ENCODE results near the gene DBNL.

The DBNL gene

DNA sequence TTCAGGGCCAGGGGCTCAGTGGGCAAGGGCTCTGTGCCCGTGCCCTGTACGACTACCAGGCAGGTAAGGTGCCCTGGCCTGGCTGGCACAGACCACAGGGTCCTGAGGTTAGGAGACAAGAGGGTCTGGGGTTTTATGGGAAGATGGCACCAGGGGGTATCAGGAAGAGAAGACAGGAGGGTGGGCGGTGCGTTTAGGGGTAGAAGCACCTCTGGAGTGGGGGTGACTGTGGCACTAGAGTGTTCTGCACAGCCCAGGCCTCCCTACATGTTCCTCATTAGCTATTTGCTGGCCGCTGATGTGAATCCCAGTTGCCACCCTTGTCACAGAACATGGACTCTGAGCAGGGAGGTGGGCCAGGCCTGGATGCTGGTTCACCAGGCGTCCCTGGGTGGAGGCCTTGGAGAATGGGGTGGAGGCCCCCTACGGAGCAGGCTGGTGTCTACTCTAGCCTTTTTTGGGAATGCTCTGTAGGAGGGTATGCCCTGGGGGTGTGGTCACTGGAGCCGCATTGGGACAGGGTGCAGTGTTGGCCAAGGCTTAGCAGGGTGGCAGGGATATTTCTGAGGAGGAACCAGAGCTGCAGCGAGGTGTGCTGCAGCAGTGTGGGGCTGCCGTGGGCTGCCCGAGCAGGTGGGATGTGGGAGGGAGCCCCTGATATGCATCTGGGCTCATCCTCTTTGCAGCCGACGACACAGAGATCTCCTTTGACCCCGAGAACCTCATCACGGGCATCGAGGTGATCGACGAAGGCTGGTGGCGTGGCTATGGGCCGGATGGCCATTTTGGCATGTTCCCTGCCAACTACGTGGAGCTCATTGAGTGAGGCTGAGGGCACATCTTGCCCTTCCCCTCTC lies 15.8 kb downstream of the DBNL start:
- peaks cover 8% of the 10 kb centered on the region for H3K27me3 ChIP-seq (ENCODE audit: control insufficient read depth, insufficient read depth, low read length)
- H3K4me1 ChIP-seq (ENCODE audit: control insufficient read depth, insufficient read depth, low read length) = peaks cover 11% of the 10 kb centered on the region
- no peaks in the 10 kb centered on the region for H3K9me3 ChIP-seq (ENCODE audit: control insufficient read depth, low read length)
- H3K4me3 ChIP-seq (ENCODE audit: low read length) = no peak overlapping the region
- peaks cover 19% of the 10 kb centered on the region for H3K36me3 ChIP-seq (ENCODE audit: control insufficient read depth, insufficient read depth, low read length)
- H3K9ac ChIP-seq (ENCODE audit: low read length) = no peak overlapping the region

DNA sequence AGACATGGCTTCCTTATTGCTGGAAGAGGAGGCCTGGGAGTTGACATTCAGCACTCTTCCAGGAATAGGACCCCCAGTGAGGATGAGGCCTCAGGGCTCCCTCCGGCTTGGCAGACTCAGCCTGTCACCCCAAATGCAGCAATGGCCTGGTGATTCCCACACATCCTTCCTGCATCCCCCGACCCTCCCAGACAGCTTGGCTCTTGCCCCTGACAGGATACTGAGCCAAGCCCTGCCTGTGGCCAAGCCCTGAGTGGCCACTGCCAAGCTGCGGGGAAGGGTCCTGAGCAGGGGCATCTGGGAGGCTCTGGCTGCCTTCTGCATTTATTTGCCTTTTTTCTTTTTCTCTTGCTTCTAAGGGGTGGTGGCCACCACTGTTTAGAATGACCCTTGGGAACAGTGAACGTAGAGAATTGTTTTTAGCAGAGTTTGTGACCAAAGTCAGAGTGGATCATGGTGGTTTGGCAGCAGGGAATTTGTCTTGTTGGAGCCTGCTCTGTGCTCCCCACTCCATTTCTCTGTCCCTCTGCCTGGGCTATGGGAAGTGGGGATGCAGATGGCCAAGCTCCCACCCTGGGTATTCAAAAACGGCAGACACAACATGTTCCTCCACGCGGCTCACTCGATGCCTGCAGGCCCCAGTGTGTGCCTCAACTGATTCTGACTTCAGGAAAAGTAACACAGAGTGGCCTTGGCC lies 16.6 kb downstream of the DBNL start:
- Histone ChIP-seq H3K4me3 (ENCODE audit: low read length) (no peak overlapping the region), H3K4me1 (ENCODE audit: control insufficient read depth, insufficient read depth, low read length) (peaks cover 16% of the 10 kb centered on the region), H3K27me3 (ENCODE audit: control insufficient read depth, insufficient read depth, low read length) (peaks cover 13% of the 10 kb centered on the region), H3K9ac (ENCODE audit: low read length) (no peak overlapping the region), H3K36me3 (ENCODE audit: control insufficient read depth, insufficient read depth, low read length) (peaks cover 19% of the 10 kb centered on the region), H3K9me3 (ENCODE audit: control insufficient read depth, low read length) (no peaks in the 10 kb centered on the region)

DNA sequence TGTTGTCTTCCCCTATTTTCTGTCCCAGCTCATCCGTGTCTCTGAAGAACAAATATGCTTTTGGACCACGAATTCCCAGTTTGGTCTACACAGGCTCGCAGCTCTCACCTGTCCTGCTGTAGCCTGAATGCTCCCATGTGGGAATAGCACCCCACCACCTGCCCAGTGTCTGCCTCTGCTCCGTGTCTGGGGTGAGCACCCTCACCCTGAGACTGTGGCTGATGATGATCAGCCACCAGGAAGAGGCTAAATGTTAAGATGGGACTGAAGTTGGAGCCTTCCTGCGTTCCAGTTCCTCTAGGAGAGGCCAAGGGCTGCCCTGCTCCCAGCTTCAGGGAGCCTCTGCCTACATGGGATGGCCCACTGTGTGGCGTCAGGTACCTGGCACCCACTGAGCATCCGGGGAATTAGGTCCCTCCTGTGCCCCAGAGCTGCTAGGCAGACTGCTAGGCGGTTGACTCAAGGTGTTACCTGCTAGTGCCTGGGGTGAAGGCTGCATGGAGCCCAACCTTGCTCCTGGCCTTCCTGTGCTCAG lies 17.2 kb downstream of the DBNL start:
- Histone ChIP-seq H3K36me3 (ENCODE audit: control insufficient read depth, insufficient read depth, low read length) (peaks cover 17% of the 10 kb centered on the region), H3K4me1 (ENCODE audit: control insufficient read depth, insufficient read depth, low read length) (peaks cover 16% of the 10 kb centered on the region), H3K9ac (ENCODE audit: low read length) (no peak overlapping the region), H3K27me3 (ENCODE audit: control insufficient read depth, insufficient read depth, low read length) (peaks cover 13% of the 10 kb centered on the region), H3K4me3 (ENCODE audit: low read length) (no peak overlapping the region), H3K9me3 (ENCODE audit: control insufficient read depth, low read length) (no peaks in the 10 kb centered on the region)

DNA sequence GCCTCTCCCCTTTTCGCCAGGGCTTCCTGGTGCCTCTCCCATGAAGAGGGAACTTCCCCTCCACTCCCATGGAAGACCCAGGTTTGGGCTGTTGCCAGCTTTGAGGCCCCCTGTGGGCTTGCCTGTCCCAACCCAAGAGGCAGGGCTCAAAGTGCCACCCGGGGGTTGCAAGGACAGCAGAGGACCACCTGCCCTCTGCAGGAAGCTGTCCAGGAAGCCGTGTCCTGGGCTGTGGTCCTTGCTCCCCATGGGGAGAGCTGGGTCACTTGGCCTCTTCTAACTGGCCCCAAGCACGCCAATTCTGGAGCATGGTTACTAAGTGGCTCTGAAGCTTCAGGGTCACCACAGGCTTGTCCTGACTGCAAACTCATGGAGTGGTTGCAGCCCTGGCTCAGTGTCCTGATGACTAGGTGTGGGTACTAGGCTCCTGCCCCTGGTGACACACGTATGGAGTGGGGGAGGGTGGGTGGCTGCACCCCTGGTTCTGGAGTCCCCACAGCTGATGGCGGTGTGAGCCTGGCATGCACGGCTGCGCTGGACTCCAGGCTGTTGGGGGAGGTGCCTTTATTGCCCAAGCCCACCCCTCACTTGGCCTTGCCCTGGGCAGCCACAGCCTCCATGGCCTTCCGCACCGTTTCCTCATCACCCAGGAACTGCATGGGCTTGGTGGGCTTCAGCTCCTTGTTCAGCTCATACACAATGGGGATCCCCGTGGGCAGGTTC lies 17.8 kb downstream of the DBNL start:
- H3K4me3 ChIP-seq (ENCODE audit: low read length) = no peak overlapping the region
- no peak overlapping the region for H3K9ac ChIP-seq (ENCODE audit: low read length)
- peaks cover 11% of the 10 kb centered on the region for H3K36me3 ChIP-seq (ENCODE audit: control insufficient read depth, insufficient read depth, low read length)
- H3K4me1 ChIP-seq (ENCODE audit: control insufficient read depth, insufficient read depth, low read length) = peaks cover 16% of the 10 kb centered on the region
- peaks cover 13% of the 10 kb centered on the region for H3K27me3 ChIP-seq (ENCODE audit: control insufficient read depth, insufficient read depth, low read length)
- no peaks in the 10 kb centered on the region for H3K9me3 ChIP-seq (ENCODE audit: control insufficient read depth, low read length)

GRCh38 chr7:44062903-44063295 lies 18.4 kb downstream of the DBNL start:
- H3K36me3 ChIP-seq (ENCODE audit: control insufficient read depth, insufficient read depth, low read length) = peaks cover 11% of the 10 kb centered on the region
- peaks cover 13% of the 10 kb centered on the region for H3K27me3 ChIP-seq (ENCODE audit: control insufficient read depth, insufficient read depth, low read length)
- no peak overlapping the region for H3K4me3 ChIP-seq (ENCODE audit: low read length)
- H3K9me3 ChIP-seq (ENCODE audit: control insufficient read depth, low read length) = no peaks in the 10 kb centered on the region
- peaks cover 15% of the 10 kb centered on the region for H3K4me1 ChIP-seq (ENCODE audit: control insufficient read depth, insufficient read depth, low read length)
- no peak overlapping the region for H3K9ac ChIP-seq (ENCODE audit: low read length)

- Histone ChIP-seq H3K4me1 (ENCODE audit: control insufficient read depth, insufficient read depth, low read length) (peaks cover 12% of the 10 kb centered on the region), H3K9me3 (ENCODE audit: control insufficient read depth, low read length) (no peaks in the 10 kb centered on the region), H3K9ac (ENCODE audit: low read length) (no peak overlapping the region), H3K36me3 (ENCODE audit: control insufficient read depth, insufficient read depth, low read length) (peaks cover 11% of the 10 kb centered on the region), H3K27me3 (ENCODE audit: control insufficient read depth, insufficient read depth, low read length) (peaks cover 13% of the 10 kb centered on the region), H3K4me3 (ENCODE audit: low read length) (no peak overlapping the region)
Observed at GRCh38 chr7:44063547-44063893, 19.0 kb downstream of the DBNL start.

GRCh38 chr7:44063894-44064651 lies 19.6 kb downstream of the DBNL start:
- Histone ChIP-seq H3K9ac (ENCODE audit: low read length) (no peak overlapping the region), H3K9me3 (ENCODE audit: control insufficient read depth, low read length) (no peaks in the 10 kb centered on the region), H3K4me1 (ENCODE audit: control insufficient read depth, insufficient read depth, low read length) (peaks cover 12% of the 10 kb centered on the region), H3K27me3 (ENCODE audit: control insufficient read depth, insufficient read depth, low read length) (peaks cover 13% of the 10 kb centered on the region), H3K36me3 (ENCODE audit: control insufficient read depth, insufficient read depth, low read length) (peaks cover 9% of the 10 kb centered on the region), H3K4me3 (ENCODE audit: low read length) (no peak overlapping the region)

GRCh38 chr7:44064791-44065430 lies 20.4 kb downstream of the DBNL start:
- peaks cover 5% of the 10 kb centered on the region for H3K36me3 ChIP-seq (ENCODE audit: control insufficient read depth, insufficient read depth, low read length)
- H3K27me3 ChIP-seq (ENCODE audit: control insufficient read depth, insufficient read depth, low read length) = peaks cover 13% of the 10 kb centered on the region
- no peaks in the 10 kb centered on the region for H3K9me3 ChIP-seq (ENCODE audit: control insufficient read depth, low read length)
- no peak overlapping the region for H3K4me3 ChIP-seq (ENCODE audit: low read length)
- no peak overlapping the region for H3K9ac ChIP-seq (ENCODE audit: low read length)
- H3K4me1 ChIP-seq (ENCODE audit: control insufficient read depth, insufficient read depth, low read length) = peaks cover 12% of the 10 kb centered on the region

- Histone ChIP-seq H3K9me3 (ENCODE audit: control insufficient read depth, low read length) (no peaks in the 10 kb centered on the region), H3K4me1 (ENCODE audit: control insufficient read depth, insufficient read depth, low read length) (peaks cover 12% of the 10 kb centered on the region), H3K36me3 (ENCODE audit: control insufficient read depth, insufficient read depth, low read length) (peaks cover 5% of the 10 kb centered on the region), H3K4me3 (ENCODE audit: low read length) (no peak within 1 kb of the TSS), H3K27me3 (ENCODE audit: control insufficient read depth, insufficient read depth, low read length) (peaks cover 13% of the 10 kb centered on the region), H3K9ac (ENCODE audit: low read length) (no peak within 1 kb of the TSS)
Observed at GRCh38 chr7:44065431-44066110, 21.1 kb downstream of the DBNL start, which contains the start of gene PGAM2. TSS of gene PGAM2 (minus strand) at chr7:44065567. CDS start at chr7:44065529, 38 bp downstream.

- H3K27me3 ChIP-seq (ENCODE audit: control insufficient read depth, insufficient read depth, low read length) = peaks cover 13% of the 10 kb centered on the region
- H3K36me3 ChIP-seq (ENCODE audit: control insufficient read depth, insufficient read depth, low read length) = peaks cover 5% of the 10 kb centered on the region
- H3K9me3 ChIP-seq (ENCODE audit: control insufficient read depth, low read length) = no peaks in the 10 kb centered on the region
- H3K4me1 ChIP-seq (ENCODE audit: control insufficient read depth, insufficient read depth, low read length) = peaks cover 15% of the 10 kb centered on the region
- no peak overlapping the region for H3K9ac ChIP-seq (ENCODE audit: low read length)
- no peak overlapping the region for H3K4me3 ChIP-seq (ENCODE audit: low read length)
Observed at GRCh38 chr7:44066111-44066460, 21.6 kb downstream of the DBNL start.

All from mucosa of stomach (tissue), 1 donor.